ENCODE results near the gene BRCA2. TPM values are rescaled to one million over a fixed set of nuclear protein-coding genes. Genes with fewer than 3 reads are reported as not detected.

Gene BRCA2
- total and polyA plus RNA-seq, 9 of the 15 experiments (the other 6 are each of a cell fraction or from before 2014, with no cell fraction given), result 4.1 to 17.3 (median 5.8) TPM

GRCh38 chr13:32448972-32449371, 133.7 kb downstream of the BRCA2 start:
- no peaks in the 10 kb centered on the region for H3K27me3 ChIP-seq (ENCODE audit: control insufficient read depth in 2 of 2, insufficient read depth in 2 of 2, low read length in 2 of 2)
- no peak overlapping the region for H3K9ac ChIP-seq (ENCODE audit: insufficient read depth in 1 of 2, low read depth in 2 of 2, low read length in 2 of 2)
- H3K4me2 ChIP-seq (ENCODE audit: insufficient read depth, low read length), result no peak overlapping the region
- H3K9me1 ChIP-seq (ENCODE audit: control insufficient read depth, insufficient read depth, low read length), result no peaks in the 10 kb centered on the region
- H3K27ac ChIP-seq (ENCODE audit: extremely low read depth, low read depth, low read length), result no peak overlapping the region
- CTCF ChIA-PET (ENCODE audit: low intra/inter-chr PET ratio), result no interaction called here
- no TSS peak for BruUV-seq (replicated peaks)
- ATAC-seq (no peak), FAIRE-seq (no peak), DNase-seq (ENCODE audit: extremely low read depth in 1 of 4, low spot score in 3 of 4) (no peak)
- in situ Hi-C loops (cut with MboI) (no loop called here), intact Hi-C loops (cut with micrococcal nuclease) (no loop called here)
- no peaks in the 10 kb centered on the region for H4K20me1 ChIP-seq (replicated peaks; ENCODE audit: control insufficient read depth, insufficient read depth, low read length)
- H3K4me1 ChIP-seq (replicated peaks in 1 of 2; ENCODE audit: control insufficient read depth in 2 of 2, insufficient read depth in 2 of 2, low read length in 2 of 2), result no peaks in the 10 kb centered on the region; a peak in 1 of 5 replicates
- H3K9me3 ChIP-seq (replicated peaks; ENCODE audit: control insufficient read depth, insufficient read depth, low read depth, low read length), result no peaks in the 10 kb centered on the region
- H3K79me2 ChIP-seq (ENCODE audit: control insufficient read depth, insufficient read depth, low read length), result no peaks in the 10 kb centered on the region
- TF ChIP-seq PHTF2 (CRISPR knock-in tag; IDR thresholded peaks at IDR 0.05) (no peak), ZNF57 (CRISPR knock-in tag; IDR thresholded peaks at IDR 0.05) (no peak), RBBP5 (IDR thresholded peaks at IDR 0.05; ENCODE audit: borderline replicate concordance, insufficient read depth, low read length, poor library complexity, severe bottlenecking) (no peak), CREB1 (IDR thresholded peaks at IDR 0.05) (no peak), CREB1 (CRISPR knock-in tag; IDR thresholded peaks at IDR 0.05) (no peak), CBX8 (IDR thresholded peaks at IDR 0.05; ENCODE audit: borderline replicate concordance, extremely low read depth, low read depth, low read length, poor library complexity, severe bottlenecking) (no peak), FOXK2 (conservative IDR thresholded peaks at IDR 0.05 in 1 of 2, IDR thresholded peaks at IDR 0.05 in 1 of 2; ENCODE audit: low read depth in 2 of 2) (no peak), HNRNPK (IDR thresholded peaks at IDR 0.05; ENCODE audit: low read depth, low read length, poor library complexity, severe bottlenecking) (no peak), ZNF174 (CRISPR knock-in tag; IDR thresholded peaks at IDR 0.05) (no peak), SRF (CRISPR knock-in tag; IDR thresholded peaks at IDR 0.05) (no peak), CHAMP1 (IDR thresholded peaks at IDR 0.05) (no peak), SFPQ (IDR thresholded peaks at IDR 0.05; ENCODE audit: low read depth, low read length) (no peak), NFYB (IDR thresholded peaks at IDR 0.05; ENCODE audit: extremely low read depth, insufficient read length) (no peak), ZFX (CRISPR knock-in tag; IDR thresholded peaks at IDR 0.05) (no peak), NR1H2 (CRISPR knock-in tag; IDR thresholded peaks at IDR 0.05) (no peak), ZNF324 (CRISPR knock-in tag; IDR thresholded peaks at IDR 0.05) (no peak), SAFB2 (IDR thresholded peaks at IDR 0.05; ENCODE audit: borderline replicate concordance, low read depth, low read length, severe bottlenecking) (no peak), TSC22D4 (tag; IDR thresholded peaks at IDR 0.05) (no peak)
- H2AFZ ChIP-seq (ENCODE audit: low read depth, low read length), result no peak overlapping the region
- 100% methylated on average over 1 of the region's 1 CpG for WGBS (ENCODE audit: insufficient coverage, low coverage, missing lambda C conversion rate)
- H3K36me3 ChIP-seq (ENCODE audit: control insufficient read depth, insufficient read depth, low read length), result no peaks in the 10 kb centered on the region
- POLR2A ChIA-PET, result interaction anchor here (0.9 kb wide), 1 partner anchor 19 kb away, joined by 3 read pairs; no protein-coding TSS in a partner anchor
- no peak overlapping the region for H3K4me3 ChIP-seq
